Keratinocyte (primary cell): ENCODE results near the gene STUB1. TPM values are rescaled to one million over a fixed set of nuclear protein-coding genes. Genes with fewer than 3 reads are reported as not detected.

Experiments
- DNase-seq: peaks from one replicate; pipeline ENCODE4 v3.0.0-alpha.2; 2011; ENCODE audit warnings: low read depth, missing footprints, low spot score
- FAIRE-seq: peaks from 2 replicates; lab custom pipeline; 2011; peaks lifted over from hg19 to GRCh38; lab: Jason Lieb, UNC
- H2AFZ ChIP-seq: 2 replicates; pipeline ENCODE4 v1.6.0; 2012; ENCODE audit warnings: low read length, control low read depth, inconsistent platforms; ENCODE audit not compliant: control insufficient read depth
- H3K27ac ChIP-seq: 2 replicates; pipeline ENCODE4 v1.5.1; 2011; ENCODE audit warnings: low read length; ENCODE audit not compliant: control insufficient read depth, insufficient read depth
- H3K27me3 ChIP-seq: 3 replicates; pipeline ENCODE4 v1.6.0; 2011; ENCODE audit warnings: low read length; ENCODE audit not compliant: control insufficient read depth, insufficient read depth; ENCODE audit errors: extremely low read depth
- H3K36me3 ChIP-seq, 2 experiments: 2 replicates in 1 of 2; 3 replicates in 1 of 2; pipeline ENCODE4 v1.5.1; 2011; ENCODE audit warnings: low read length in 2 of 2, mild to moderate bottlenecking in 1 of 2; ENCODE audit not compliant: control insufficient read depth in 2 of 2, insufficient read depth in 2 of 2; ENCODE audit errors: extremely low read depth in 1 of 2
- H3K4me1 ChIP-seq: 3 replicates; pipeline ENCODE4 v1.5.1; 2011; ENCODE audit warnings: low read length; ENCODE audit not compliant: control insufficient read depth, insufficient read depth; ENCODE audit errors: extremely low read depth
- H3K4me2 ChIP-seq: 3 replicates; pipeline ENCODE4 v1.6.0; 2011; ENCODE audit warnings: low read depth, low read length; ENCODE audit not compliant: control insufficient read depth, insufficient read depth; ENCODE audit errors: extremely low read depth
- H3K4me3 ChIP-seq, 3 experiments: fragments of 200-600 bp in 1 of 3; sonication (generic) in 1 of 3; 2 replicates in 2 of 3; 3 replicates in 1 of 3; pipeline ENCODE4 v1.5.1; 2011 to 2016; ENCODE audit warnings: low read length in 3 of 3, mild to moderate bottlenecking in 3 of 3, control low read depth in 2 of 3, inconsistent platforms in 1 of 3, low read depth in 1 of 3, mixed read lengths in 1 of 3, mixed run types in 1 of 3, moderate library complexity in 1 of 3; ENCODE audit not compliant: control insufficient read depth in 2 of 3, insufficient read depth in 2 of 3; ENCODE audit errors: extremely low read depth in 1 of 3
- H3K79me2 ChIP-seq: 2 replicates; pipeline ENCODE4 v1.6.0; 2012; ENCODE audit warnings: low read length; ENCODE audit not compliant: control insufficient read depth, insufficient read depth
- H3K9ac ChIP-seq: 3 replicates; pipeline ENCODE4 v1.6.0; 2011; ENCODE audit warnings: low read length; ENCODE audit not compliant: control insufficient read depth, insufficient read depth; ENCODE audit errors: extremely low read depth
- H3K9me1 ChIP-seq: 3 replicates; pipeline ENCODE4 v1.6.0; 2011; ENCODE audit warnings: low read length; ENCODE audit not compliant: control insufficient read depth, insufficient read depth; ENCODE audit errors: extremely low read depth
- H3K9me3 ChIP-seq: 2 replicates; pipeline ENCODE4 v1.5.1; 2012; ENCODE audit warnings: low read depth, low read length; ENCODE audit not compliant: control insufficient read depth
- H4K20me1 ChIP-seq: 3 replicates; pipeline ENCODE4 v1.6.0; 2011; ENCODE audit warnings: low read length; ENCODE audit not compliant: control insufficient read depth, insufficient read depth; ENCODE audit errors: extremely low read depth
- CTCF ChIP-seq, 3 experiments: IDR thresholded peaks in 1 of 3; conservative IDR thresholded peaks in 1 of 3; optimal IDR thresholded peaks in 1 of 3; 2 replicates in 2 of 3; 3 replicates in 1 of 3; pipeline versions ENCODE3 to v1.5.1; 2011; ENCODE audit warnings: low read length in 3 of 3, mild to moderate bottlenecking in 3 of 3, moderate library complexity in 2 of 3, control low read depth in 1 of 3, inconsistent platforms in 1 of 3; ENCODE audit not compliant: insufficient read depth in 2 of 3; ENCODE audit errors: extremely low read depth in 1 of 3
- EZH2 ChIP-seq: IDR thresholded peaks from one replicate; pipeline ENCODE4 v1.6.1; 2012; ENCODE audit warnings: inconsistent platforms, mild to moderate bottlenecking, low read length, moderate library complexity
- dilution Hi-C: fragments of 300-500 bp; cut with MboI; formaldehyde crosslinking; loops from one replicate; pipeline ENCODE4 v1.7.0; 2020; ENCODE audit warnings: low sequenced_read_pairs; ENCODE audit not compliant: extremely low pct_ligation_motif_present
- polyA plus RNA-seq, 5 experiments: library from polyadenylated mRNA; depleted of rRNA in 3 of 5; stranded (reverse) in 3 of 5; stranded (forward) in 1 of 5; unstranded in 1 of 5; fragments of >200 nt; gene quantifications; 1 replicate in 1 of 5; 2 replicates in 3 of 5; 3 replicates in 1 of 5; pipeline versions ENCODE4 v1.2.1 to v1.2.3, GENCODE V29; 2011 to 2012; ENCODE audit warnings: missing spikeins in 2 of 5, low read depth in 1 of 5, low replicate concordance in 1 of 5

The STUB1 gene
- polyA plus RNA-seq, 1 donor (not counting 4 experiments of a cell fraction or from before 2014, with no cell fraction given) = 124 TPM

GRCh38 chr16:702341-702740, 22.1 kb downstream of the STUB1 start:
- Histone ChIP-seq H3K9me1 (no peaks in the 10 kb centered on the region), H3K79me2 (no peaks in the 10 kb centered on the region), H2AFZ (no peak overlapping the region), H3K36me3 (no peaks in the 10 kb centered on the region), H4K20me1 (peaks cover 5% of the 10 kb centered on the region), H3K4me3 (no peak overlapping the region), H3K27ac (no peak overlapping the region), H3K9me3 (no peaks in the 10 kb centered on the region), H3K4me2 (no peak overlapping the region), H3K9ac (no peak overlapping the region), H3K4me1 (no peaks in the 10 kb centered on the region), H3K27me3 (peaks cover 68% of the 10 kb centered on the region)
- FAIRE-seq = no peak
- dilution Hi-C loops = no loop called here
- DNase-seq = no peak
- TF ChIP-seq EZH2 (no peak), CTCF (optimal IDR thresholded peaks at IDR 0.05 in 1 of 3, IDR thresholded peaks at IDR 0.05 in 1 of 3, conservative IDR thresholded peaks at IDR 0.05 in 1 of 3; ENCODE audit: extremely low read depth in 1 of 3, insufficient read depth in 2 of 3, low read length in 3 of 3) (no peak)

- FAIRE-seq (no peak), DNase-seq (no peak)
- dilution Hi-C loops = no loop called here
Observed at GRCh38 chr16:703406-703805, 23.2 kb downstream of the STUB1 start.

More at GRCh38 chr16:703406-703805, 23.2 kb downstream of the STUB1 start:
- Histone ChIP-seq H3K9me1 (no peaks in the 10 kb centered on the region), H3K79me2 (no peaks in the 10 kb centered on the region), H2AFZ (no peak overlapping the region), H3K27ac (no peak overlapping the region), H3K9ac (no peak overlapping the region), H3K4me1 (no peaks in the 10 kb centered on the region), H4K20me1 (peaks cover 5% of the 10 kb centered on the region), H3K9me3 (no peaks in the 10 kb centered on the region), H3K36me3 (no peaks in the 10 kb centered on the region), H3K4me3 (no peak overlapping the region), H3K4me2 (no peak overlapping the region), H3K27me3 (peaks cover 79% of the 10 kb centered on the region)
- TF ChIP-seq EZH2 (no peak), CTCF (optimal IDR thresholded peaks at IDR 0.05 in 1 of 3, IDR thresholded peaks at IDR 0.05 in 1 of 3, conservative IDR thresholded peaks at IDR 0.05 in 1 of 3; ENCODE audit: extremely low read depth in 1 of 3, insufficient read depth in 2 of 3, low read length in 3 of 3) (no peak)
